Trophoblast cell (in vitro differentiated cells and primary cell): ENCODE data around the gene OR2T29.
"Not testable (repeated sequence)": the region's sequence is repeated elsewhere in the genome, so short reads cannot be mapped to it uniquely, and the experiment has no call there.

Experiments
- DNase-seq, 2 donors: peaks; one replicate each; pipeline ENCODE4 v3.0.0-alpha.2; 2016
- H2AFZ ChIP-seq: 2 replicates; pipeline ENCODE4 v1.6.1; 2013; ENCODE audit warnings: low read length, moderate library complexity, mild to moderate bottlenecking; ENCODE audit not compliant: insufficient read depth, poor library complexity
- H2AK5ac ChIP-seq: 2 replicates; pipeline ENCODE4 v1.6.1; 2013; ENCODE audit warnings: mild to moderate bottlenecking, low read length
- H2BK120ac ChIP-seq: 2 replicates; pipeline ENCODE4 v1.6.1; 2013; ENCODE audit warnings: low read length, mild to moderate bottlenecking, moderate library complexity; ENCODE audit not compliant: insufficient read depth, poor library complexity
- H2BK12ac ChIP-seq: 2 replicates; pipeline ENCODE4 v1.6.1; 2013; ENCODE audit warnings: mild to moderate bottlenecking, low read length, moderate library complexity
- H2BK5ac ChIP-seq: 2 replicates; pipeline ENCODE4 v1.6.1; 2013; ENCODE audit warnings: low read length, low read depth, moderate library complexity, mild to moderate bottlenecking; ENCODE audit not compliant: poor library complexity
- H3K14ac ChIP-seq: 2 replicates; pipeline ENCODE4 v1.6.1; 2013; ENCODE audit warnings: mild to moderate bottlenecking, low read length
- H3K18ac ChIP-seq: 2 replicates; pipeline ENCODE4 v1.6.1; 2013; ENCODE audit warnings: mild to moderate bottlenecking, low read length
- H3K23ac ChIP-seq: 2 replicates; pipeline ENCODE4 v1.6.1; 2013; ENCODE audit warnings: low read length
- H3K27ac ChIP-seq: 2 replicates; pipeline ENCODE4 v1.5.1; 2013; ENCODE audit warnings: low read depth, mild to moderate bottlenecking, inconsistent platforms, low read length, moderate library complexity
- H3K27me3 ChIP-seq: 2 replicates; pipeline ENCODE4 v1.6.1; 2013; ENCODE audit warnings: inconsistent platforms, mild to moderate bottlenecking, low read length, moderate library complexity; ENCODE audit not compliant: insufficient read depth
- H3K36me3 ChIP-seq, 2 experiments: 1 replicate in 1 of 2; 2 replicates in 1 of 2; pipeline ENCODE4 v1.6.1; 2013; ENCODE audit warnings: low read length in 2 of 2, mild to moderate bottlenecking in 2 of 2, moderate library complexity in 1 of 2; ENCODE audit not compliant: insufficient read depth in 2 of 2, control insufficient read depth in 1 of 2
- H3K4ac ChIP-seq: 2 replicates; pipeline ENCODE4 v1.6.1; 2013; ENCODE audit warnings: low read depth, mild to moderate bottlenecking, low read length, moderate library complexity
- H3K4me1 ChIP-seq, 2 experiments: 1 replicate in 1 of 2; 2 replicates in 1 of 2; pipeline ENCODE4 v1.6.1; 2013; ENCODE audit warnings: low read length in 2 of 2, mild to moderate bottlenecking in 2 of 2, moderate library complexity in 1 of 2; ENCODE audit not compliant: insufficient read depth in 2 of 2, control insufficient read depth in 1 of 2
- H3K4me2 ChIP-seq: 2 replicates; pipeline ENCODE4 v1.6.1; 2013; ENCODE audit warnings: inconsistent platforms, mild to moderate bottlenecking, low read length, moderate library complexity
- H3K4me3 ChIP-seq: 2 replicates; pipeline ENCODE4 v1.5.1; 2013; ENCODE audit warnings: mild to moderate bottlenecking, low read depth, low read length, inconsistent platforms
- H3K79me1 ChIP-seq: one replicate; pipeline ENCODE4 v1.6.1; 2013; ENCODE audit warnings: low read length
- H3K79me2 ChIP-seq: 2 replicates; pipeline ENCODE4 v1.6.1; 2013; ENCODE audit warnings: low read length, mild to moderate bottlenecking; ENCODE audit not compliant: control insufficient read depth, insufficient read depth, poor library complexity
- H3K9ac ChIP-seq: 2 replicates; pipeline ENCODE4 v1.6.1; 2013; ENCODE audit warnings: mild to moderate bottlenecking, low read length
- H3K9me3 ChIP-seq: 2 replicates; pipeline ENCODE4 v1.6.1; 2013; ENCODE audit warnings: low read depth, mild to moderate bottlenecking, control low read depth, inconsistent platforms, low read length; ENCODE audit not compliant: insufficient read depth
- H4K12ac ChIP-seq: 2 replicates; pipeline ENCODE4 v1.6.1; 2013; ENCODE audit warnings: low read depth, mild to moderate bottlenecking, low read length, moderate library complexity
- H4K8ac ChIP-seq: 2 replicates; pipeline ENCODE4 v1.6.1; 2013; ENCODE audit warnings: low read depth, mild to moderate bottlenecking, low read length, moderate library complexity
- H4K91ac ChIP-seq: one replicate; pipeline ENCODE4 v1.6.1; 2013; ENCODE audit warnings: low read depth, mild to moderate bottlenecking, low read length, moderate library complexity
- WGBS: extraction: QIAGEN DNeasy Blood & Tissue Kit; methylation state at CpG from one replicate; pipeline ENCODE4 v1.1.7; 2013; ENCODE audit warnings: missing lambda C conversion rate; ENCODE audit not compliant: insufficient read length, insufficient coverage; ENCODE audit errors: extremely low coverage; 5-methylcytosine and 5-hydroxymethylcytosine counted together

The OR2T29 gene

GRCh38 chr1:248574657-248575056, 12.1 kb upstream of the OR2T29 start, which contains the start of gene OR2T34:
Gene OR2T34, minus strand, starts transcription at chr1:248574757. Its CDS starts 0 bp downstream, at chr1:248574757.
- H3K27me3 ChIP-seq, H3K4me1 ChIP-seq, H3K18ac ChIP-seq, H3K9me3 ChIP-seq, H3K79me1 ChIP-seq, DNase-seq, H4K91ac ChIP-seq, H2BK12ac ChIP-seq, H2AFZ ChIP-seq, H3K23ac ChIP-seq, H3K79me2 ChIP-seq, H2BK5ac ChIP-seq, H3K9ac ChIP-seq, H3K4me3 ChIP-seq, H3K14ac ChIP-seq, H3K27ac ChIP-seq, H4K12ac ChIP-seq, H3K4ac ChIP-seq, H3K4me2 ChIP-seq, H2AK5ac ChIP-seq, H3K36me3 ChIP-seq, H2BK120ac ChIP-seq, H4K8ac ChIP-seq: not testable (repeated sequence)
- no CpG with 5 or more reads among the region's 3 CpGs for WGBS

- H2BK5ac ChIP-seq, H3K4ac ChIP-seq, H3K79me1 ChIP-seq, H3K36me3 ChIP-seq, H3K9me3 ChIP-seq, H2AK5ac ChIP-seq, H4K12ac ChIP-seq, H2AFZ ChIP-seq, H3K9ac ChIP-seq, H3K4me2 ChIP-seq, H3K79me2 ChIP-seq, H2BK12ac ChIP-seq, H3K27ac ChIP-seq, H4K91ac ChIP-seq, H3K4me1 ChIP-seq, H4K8ac ChIP-seq, H3K18ac ChIP-seq, H3K4me3 ChIP-seq, H3K23ac ChIP-seq, H2BK120ac ChIP-seq, H3K27me3 ChIP-seq, DNase-seq, H3K14ac ChIP-seq: not testable (repeated sequence)
- WGBS, result no CpG with 5 or more reads among the region's 8 CpGs
Observed at GRCh38 chr1:248573856-248574255, 11.3 kb upstream of the OR2T29 start.

GRCh38 chr1:248572049-248572448, 9.5 kb upstream of the OR2T29 start:
- H4K12ac ChIP-seq, H3K79me2 ChIP-seq, H3K9ac ChIP-seq, H3K36me3 ChIP-seq, H3K14ac ChIP-seq, H3K27me3 ChIP-seq, H2AFZ ChIP-seq, H4K91ac ChIP-seq, DNase-seq, H3K4ac ChIP-seq, H2BK12ac ChIP-seq, H3K79me1 ChIP-seq, H3K9me3 ChIP-seq, H3K4me2 ChIP-seq, H3K27ac ChIP-seq, H3K23ac ChIP-seq, H3K4me1 ChIP-seq, H2AK5ac ChIP-seq, H3K18ac ChIP-seq, H2BK120ac ChIP-seq, H4K8ac ChIP-seq, H3K4me3 ChIP-seq, H2BK5ac ChIP-seq: not testable (repeated sequence)
- WGBS, result no CpG with 5 or more reads among the region's 1 CpG

GRCh38 chr1:248570811-248571210, 8.2 kb upstream of the OR2T29 start:
- not testable (repeated sequence) for H2AFZ ChIP-seq, H3K79me1 ChIP-seq, H3K79me2 ChIP-seq, H4K91ac ChIP-seq, H4K12ac ChIP-seq, H2BK120ac ChIP-seq, H3K9me3 ChIP-seq, H3K14ac ChIP-seq, DNase-seq, H3K4ac ChIP-seq, H3K9ac ChIP-seq, H2BK5ac ChIP-seq, H3K27ac ChIP-seq, H4K8ac ChIP-seq, H3K4me2 ChIP-seq, H3K4me3 ChIP-seq, H3K27me3 ChIP-seq, H3K4me1 ChIP-seq, H2AK5ac ChIP-seq, H3K23ac ChIP-seq, H3K18ac ChIP-seq, H2BK12ac ChIP-seq, H3K36me3 ChIP-seq
- WGBS, result no CpG with 5 or more reads among the region's 3 CpGs
